H1 (cell line): ENCODE measurements around the gene CDK5. TPM values are rescaled to one million over a fixed set of nuclear protein-coding genes. Genes with fewer than 3 reads are reported as not detected.

Experiments
- BRCA1 ChIP-seq: IDR thresholded peaks from 2 replicates; pipeline ENCODE4 v1.6.1; 2012; ENCODE audit warnings: low read depth, low read length, improper control_type of control experiment
- CBX5 ChIP-seq: fragments of 300-800, 300-1000 bp; sonication (generic); IDR thresholded peaks from 2 replicates; pipeline ENCODE4 v1.7.1; 2016; ENCODE audit warnings: antibody characterized with exemption, low read length, low read depth
- EP300 ChIP-seq, 2 experiments: IDR thresholded peaks; 1 replicate in 1 of 2; 2 replicates in 1 of 2; pipeline ENCODE4 v1.6.1; 2011 to 2012; ENCODE audit warnings: low read depth in 2 of 2, low read length in 2 of 2, mild to moderate bottlenecking in 2 of 2, borderline replicate concordance in 1 of 2, inconsistent platforms in 1 of 2, moderate library complexity in 1 of 2
- GTF2F1 ChIP-seq: IDR thresholded peaks from 2 replicates; pipeline ENCODE4 v1.6.1; 2012; ENCODE audit warnings: low read depth, low read length, improper control_type of control experiment, borderline replicate concordance
- MAFK ChIP-seq: IDR thresholded peaks from 2 replicates; pipeline ENCODE4 v1.6.1; 2012; ENCODE audit warnings: low read depth, mild to moderate bottlenecking, improper control_type of control experiment, low read length
- SAP30 ChIP-seq: fragments of 300-600 bp; sonication (generic); IDR thresholded peaks from 2 replicates; pipeline ENCODE4 v1.7.1; 2012; ENCODE audit warnings: low read length, moderate library complexity, mild to moderate bottlenecking, inconsistent platforms; ENCODE audit not compliant: insufficient read depth, insufficient replicate concordance
- SP2 ChIP-seq: IDR thresholded peaks from 2 replicates; pipeline ENCODE4 v1.6.1; 2012; ENCODE audit warnings: mild to moderate bottlenecking, low read length, inconsistent platforms
- polyA plus RNA-seq, 7 experiments: library from polyadenylated mRNA; depleted of rRNA in 3 of 7; stranded (reverse) in 5 of 7; unstranded in 2 of 7; fragments of >200 nt in 5 of 7; fragments of 200-250 nt in 2 of 7; gene quantifications; 1 replicate in 5 of 7; 2 replicates in 1 of 7; 4 replicates in 1 of 7; pipeline versions ENCODE4 v1.2.1 to v1.2.3, GENCODE V29; 2011 to 2013; ENCODE audit warnings: missing spikeins in 2 of 7, mixed read lengths in 2 of 7
- total RNA-seq: library from RNA; stranded (reverse); fragmentation: NEBNext Ultra II Directional; extraction: Animal tissue kit (Norgen Biotek cat#: 25700); gene quantifications from 2 replicates; pipeline ENCODE4 v1.2.1, GENCODE V29; 2021
- TF ChIP-seq, protein P1 (sequence below), 3 experiments: IDR thresholded peaks; 1 replicate in 2 of 3; 2 replicates in 1 of 3; pipeline versions ENCODE4 v1.5.1 to v1.6.1; 2011; ENCODE audit warnings: low read length in 3 of 3, mild to moderate bottlenecking in 3 of 3, inconsistent platforms in 2 of 3, low read depth in 1 of 3, moderate library complexity in 1 of 3; ENCODE audit not compliant: insufficient read depth in 1 of 3; ENCODE audit errors: control extremely low read depth in 1 of 3
- TF ChIP-seq, protein P2 (sequence below): IDR thresholded peaks from 2 replicates; pipeline ENCODE4 v1.6.1; 2012; ENCODE audit warnings: low read length, inconsistent platforms

CDK5 gene
- total and polyA plus RNA-seq, 2 of the 8 experiments (the other 6 are each of a cell fraction or from before 2014, with no cell fraction given) = 22.8 to 37.2 TPM

DNA sequence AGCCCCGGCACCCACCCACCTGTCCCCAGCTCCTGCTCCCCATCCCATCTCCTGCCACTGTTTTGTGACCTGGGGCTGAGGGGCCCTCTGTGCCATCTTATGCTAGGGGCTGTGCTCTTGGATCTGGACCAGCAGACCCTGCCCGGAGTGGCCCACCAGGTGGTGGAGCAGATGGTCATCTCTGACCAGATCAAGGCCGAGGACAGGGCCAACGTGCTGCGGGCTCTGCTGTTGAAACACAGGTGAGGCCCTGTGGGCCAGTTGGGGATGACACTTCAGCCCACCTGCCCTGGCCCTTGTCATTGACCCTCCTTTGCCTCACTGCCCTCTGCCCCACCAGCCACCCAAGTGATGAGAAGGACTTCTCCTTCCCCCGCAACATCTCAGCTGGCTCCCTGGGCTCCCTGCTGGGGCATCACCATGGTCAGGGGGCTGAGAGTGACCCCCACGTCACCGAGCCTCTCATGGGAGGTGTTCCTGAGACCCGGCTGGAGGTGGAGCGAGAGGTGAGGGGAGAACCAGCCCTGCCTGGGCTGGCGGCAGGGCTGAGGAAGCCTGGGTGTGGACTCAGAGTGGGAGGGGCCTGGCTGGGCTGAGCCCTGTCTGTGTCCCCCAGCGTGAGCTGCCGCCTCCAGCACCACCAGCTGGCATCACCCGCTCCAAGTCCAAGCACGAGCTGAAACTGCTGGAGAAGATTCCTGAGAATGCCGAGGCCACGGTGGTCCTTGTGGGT, 12.3 kb upstream of the CDK5 start (continued):
- no peak for TF ChIP-seq EP300 (IDR thresholded peaks at IDR 0.05; ENCODE audit: borderline replicate concordance in 1 of 2, low read depth in 2 of 2, low read length in 2 of 2)
- no peak for TF ChIP-seq BRCA1
- no peak for TF ChIP-seq MAFK
- TF ChIP-seq, protein P1, sequence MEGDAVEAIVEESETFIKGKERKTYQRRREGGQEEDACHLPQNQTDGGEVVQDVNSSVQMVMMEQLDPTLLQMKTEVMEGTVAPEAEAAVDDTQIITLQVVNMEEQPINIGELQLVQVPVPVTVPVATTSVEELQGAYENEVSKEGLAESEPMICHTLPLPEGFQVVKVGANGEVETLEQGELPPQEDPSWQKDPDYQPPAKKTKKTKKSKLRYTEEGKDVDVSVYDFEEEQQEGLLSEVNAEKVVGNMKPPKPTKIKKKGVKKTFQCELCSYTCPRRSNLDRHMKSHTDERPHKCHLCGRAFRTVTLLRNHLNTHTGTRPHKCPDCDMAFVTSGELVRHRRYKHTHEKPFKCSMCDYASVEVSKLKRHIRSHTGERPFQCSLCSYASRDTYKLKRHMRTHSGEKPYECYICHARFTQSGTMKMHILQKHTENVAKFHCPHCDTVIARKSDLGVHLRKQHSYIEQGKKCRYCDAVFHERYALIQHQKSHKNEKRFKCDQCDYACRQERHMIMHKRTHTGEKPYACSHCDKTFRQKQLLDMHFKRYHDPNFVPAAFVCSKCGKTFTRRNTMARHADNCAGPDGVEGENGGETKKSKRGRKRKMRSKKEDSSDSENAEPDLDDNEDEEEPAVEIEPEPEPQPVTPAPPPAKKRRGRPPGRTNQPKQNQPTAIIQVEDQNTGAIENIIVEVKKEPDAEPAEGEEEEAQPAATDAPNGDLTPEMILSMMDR (IDR thresholded peaks at IDR 0.05; ENCODE audit: control extremely low read depth in 1 of 3, insufficient read depth in 1 of 3, low read depth in 1 of 3, low read length in 3 of 3) = no peak
- TF ChIP-seq, protein P2, sequence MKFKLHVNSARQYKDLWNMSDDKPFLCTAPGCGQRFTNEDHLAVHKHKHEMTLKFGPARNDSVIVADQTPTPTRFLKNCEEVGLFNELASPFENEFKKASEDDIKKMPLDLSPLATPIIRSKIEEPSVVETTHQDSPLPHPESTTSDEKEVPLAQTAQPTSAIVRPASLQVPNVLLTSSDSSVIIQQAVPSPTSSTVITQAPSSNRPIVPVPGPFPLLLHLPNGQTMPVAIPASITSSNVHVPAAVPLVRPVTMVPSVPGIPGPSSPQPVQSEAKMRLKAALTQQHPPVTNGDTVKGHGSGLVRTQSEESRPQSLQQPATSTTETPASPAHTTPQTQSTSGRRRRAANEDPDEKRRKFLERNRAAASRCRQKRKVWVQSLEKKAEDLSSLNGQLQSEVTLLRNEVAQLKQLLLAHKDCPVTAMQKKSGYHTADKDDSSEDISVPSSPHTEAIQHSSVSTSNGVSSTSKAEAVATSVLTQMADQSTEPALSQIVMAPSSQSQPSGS = no peak
- TF ChIP-seq GTF2F1 = no peak
- TF ChIP-seq CBX5 = no peak
- TF ChIP-seq SP2 = no peak
- TF ChIP-seq SAP30 = no peak
